Upper lobe of left lung (tissue), 6 donors: ENCODE results near the gene CLCNKA. TPM values are rescaled to one million over a fixed set of nuclear protein-coding genes. Genes with fewer than 3 reads are reported as not detected.

Experiments used
- ATAC-seq, 2 donors: fragments of 200-7000 bp; cut with Tn5 transposase; one replicate each; pipeline ENCODE4 v1.9.1; 2022; ENCODE audit warnings: mild to moderate bottlenecking in 2 of 2, moderate library complexity in 2 of 2; ENCODE audit not compliant: low FRiP score in 2 of 2
- DNase-seq, 2 donors: peaks; one replicate each; pipeline ENCODE4 v3.0.0-alpha.2; 2019 to 2020
- H3K27ac ChIP-seq, 4 donors: fragments of 200-600 bp; sonication (generic); one replicate each; pipeline ENCODE4 v1.5.1; 2016 to 2019
- H3K27me3 ChIP-seq, 4 donors: fragments of 200-600 bp; sonication (generic); one replicate each; pipeline ENCODE4 v1.5.1; 2017 to 2019
- H3K36me3 ChIP-seq, 4 donors: fragments of 200-600 bp; sonication (generic); one replicate each; pipeline ENCODE4 v1.5.1; 2016 to 2019
- H3K4me1 ChIP-seq, 4 donors: fragments of 200-600 bp; sonication (generic); one replicate each; pipeline ENCODE4 v1.5.1; 2018 to 2019
- H3K4me3 ChIP-seq, 4 donors: fragments of 200-600 bp; sonication (generic); one replicate each; pipeline ENCODE4 v1.5.1; 2017 to 2019; ENCODE audit warnings: mild to moderate bottlenecking in 2 of 4, moderate library complexity in 1 of 4
- H3K9me3 ChIP-seq, 4 donors: fragments of 200-600 bp; sonication (generic); one replicate each; pipeline ENCODE4 v1.5.1; 2018 to 2019
- CTCF ChIP-seq, 6 experiments: fragments of 450-650 bp in 4 of 6; fragments of 200-600 bp in 2 of 6; sonication (generic) in 2 of 6; IDR thresholded peaks; one replicate each; pipeline ENCODE4 v1.5.1; 2016 to 2019; ENCODE audit warnings: antibody characterized with exemption in 6 of 6
- EP300 ChIP-seq, 4 donors: sonication (generic); formaldehyde crosslinking; IDR thresholded peaks; one replicate each; pipeline ENCODE4 v1.5.1; 2017; ENCODE audit warnings: antibody characterized with exemption in 4 of 4, control low read depth in 2 of 4
- POLR2A ChIP-seq, 4 donors: fragments of 450-650 bp; IDR thresholded peaks; one replicate each; pipeline ENCODE4 v1.5.1; 2016 to 2017; ENCODE audit warnings: antibody characterized with exemption in 4 of 4, mild to moderate bottlenecking in 2 of 4
- POLR2AphosphoS5 ChIP-seq, 2 donors: sonication (generic); formaldehyde crosslinking; IDR thresholded peaks; one replicate each; pipeline ENCODE4 v1.5.1; 2017; ENCODE audit warnings: antibody characterized with exemption in 2 of 2
- WGBS, 2 donors: methylation state at CpG; one replicate each; pipeline ENCODE4 v1.1.5; 2017 to 2018; 5-methylcytosine and 5-hydroxymethylcytosine counted together
- small RNA-seq, 4 donors: library from RNA; depleted of rRNA; stranded (forward); fragments of <200 nt; gene quantifications; one replicate each; pipeline ENCODE3, GENCODE V24; 2016
- total RNA-seq, 6 donors: library from RNA; depleted of rRNA in 4 of 6; stranded (reverse); fragments of >200 nt in 4 of 6; gene quantifications; one replicate each; pipeline versions ENCODE4 v1.1.0 to v1.2.1, GENCODE V29; 2016 to 2021
- donor health status: DM: no; HTN: no; CAD: no; lungs with moderate emphysema.
- donor health status: DM: no; HTN: yes; CAD: no; lungs with severe emphysema.

Gene CLCNKA
- total RNA-seq, 6 donors from 2014 or later = 0.20 to 0.89 (median 0.49) TPM; not detected in 3

DNA sequence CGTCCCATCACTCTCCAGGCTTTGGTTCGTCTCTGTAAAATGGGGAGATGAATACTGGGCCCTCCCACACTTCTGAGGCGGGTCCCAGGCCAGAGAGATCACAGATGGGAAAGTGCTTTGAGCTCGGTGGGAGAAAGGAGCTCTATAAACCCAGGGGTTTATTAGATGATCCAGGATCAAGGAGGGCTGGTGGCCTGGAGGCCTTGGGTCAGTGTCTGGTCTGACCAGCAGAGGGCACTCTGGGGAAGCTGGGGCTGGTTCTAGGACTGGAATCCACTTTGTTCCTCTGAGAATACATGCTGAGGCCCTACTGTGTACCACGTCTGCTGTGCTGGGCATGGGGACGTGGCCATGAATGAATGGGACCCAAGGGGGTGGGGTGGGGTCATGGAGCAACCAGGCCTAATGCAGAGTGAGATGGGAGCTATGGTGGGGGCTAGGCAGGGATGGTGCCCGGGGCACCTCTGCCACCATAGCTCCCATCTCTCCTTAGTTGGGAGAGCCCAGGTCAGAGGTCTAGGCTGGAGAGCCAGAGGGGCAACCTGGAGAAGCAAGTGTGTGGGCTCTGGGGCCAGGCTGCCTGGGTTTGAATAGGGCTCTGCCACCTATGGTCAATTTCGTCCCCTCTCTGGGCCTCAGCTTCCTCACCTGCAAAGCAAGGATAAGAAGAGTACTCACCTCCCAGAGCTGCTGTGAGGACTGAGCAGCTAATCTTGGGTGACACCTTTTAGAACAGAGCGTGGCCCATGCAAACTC is 60.6 kb downstream of the CLCNKA start:
- H3K4me3 ChIP-seq = no peak overlapping the region
- H3K9me3 ChIP-seq = no peaks in the 10 kb centered on the region
- no peaks in the 10 kb centered on the region for H3K27me3 ChIP-seq
- ATAC-seq (peak; percentile 71 to 74), DNase-seq (peak in 1 of 2 donors; percentile 61)
- H3K36me3 ChIP-seq = no peaks in the 10 kb centered on the region
- H3K27ac ChIP-seq = no peak overlapping the region
- H3K4me1 ChIP-seq = peaks cover 5 to 14% (median 6%) of the 10 kb centered on the region in 4 donors
- no peak for TF ChIP-seq POLR2AphosphoS5 (IDR thresholded peaks at IDR 0.05)
- TF ChIP-seq CTCF (IDR thresholded peaks at IDR 0.05) = peak; percentile 76 to 88 (median 83)
- TF ChIP-seq EP300 (IDR thresholded peaks at IDR 0.05) = no peak
- 62 to 71% methylated on average over 8 to 9 of the region's 9 CpGs for WGBS, 2 donors

DNA sequence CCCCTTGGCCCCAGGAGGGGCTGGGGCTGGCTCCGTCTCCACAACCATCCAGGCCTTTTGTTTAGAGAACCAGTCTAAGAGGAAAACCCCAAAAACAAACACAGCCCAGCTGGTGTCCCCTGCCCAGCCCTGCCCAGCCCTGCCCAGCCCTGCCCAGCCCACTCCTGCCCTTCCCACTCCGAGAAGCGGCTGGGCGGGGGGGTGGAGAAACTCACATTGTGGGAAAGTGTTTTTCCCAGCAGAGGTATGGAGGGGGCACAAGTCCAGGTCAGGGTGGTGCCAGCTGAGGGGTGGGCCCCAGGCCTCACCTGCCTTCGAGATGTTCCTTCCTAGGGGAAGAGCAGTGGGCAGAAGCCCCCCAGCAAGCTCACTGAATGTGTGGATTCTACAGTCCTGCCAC is 61.6 kb downstream of the CLCNKA start:
- TF ChIP-seq POLR2A (IDR thresholded peaks at IDR 0.05) = no peak
- TF ChIP-seq POLR2AphosphoS5 (IDR thresholded peaks at IDR 0.05) = no peak
- TF ChIP-seq EP300 (IDR thresholded peaks at IDR 0.05) = no peak
- no peak for TF ChIP-seq CTCF (IDR thresholded peaks at IDR 0.05)
- H3K9me3 ChIP-seq = no peaks in the 10 kb centered on the region
- 64 to 79% methylated on average over 5 of the region's 5 CpGs for WGBS, 2 donors
- no peak overlapping the region for H3K4me3 ChIP-seq
- DNase-seq = peak in 1 of 2 donors; percentile 39
- H3K27me3 ChIP-seq = no peaks in the 10 kb centered on the region
- no peaks in the 10 kb centered on the region for H3K36me3 ChIP-seq
- H3K4me1 ChIP-seq = peaks cover 6 to 21% (median 8%) of the 10 kb centered on the region in 4 donors
- no peak overlapping the region for H3K27ac ChIP-seq
- ATAC-seq = no peak

Small RNA genes within 50 kb of the gene (small RNA-seq; reads per million reads assigned to genes)
- 0 reads per million in 4 donors for gene AL355994.1
- 0 reads per million in 4 donors for gene AL355994.5

Other genes with a start within 250 kb of the CLCNKA start
- gene UQCRHL, start 214.4 kb upstream of the CLCNKA start, total RNA-seq = 1 to 10 TPM in 5 of 6 donors, under 1 TPM in 1; 0.57 to 2.1 (median 1.1) TPM
- gene SPEN, start 174.3 kb upstream of the CLCNKA start, total RNA-seq = 10 to 100 TPM; 41.5 to 73.3 (median 51.3) TPM
- 10 to 100 TPM; 34.1 to 94.2 (median 42.9) TPM for gene ZBTB17, start 45.9 kb upstream of the CLCNKA start, total RNA-seq
- gene SRARP, start 17.8 kb upstream of the CLCNKA start, total RNA-seq = under 1 TPM in 2 of 6 donors, not detected in 4; 0.07 to 0.67 TPM
- gene HSPB7, start 4.0 kb upstream of the CLCNKA start, total RNA-seq = 1 to 10 TPM; 1.0 to 9.2 (median 3.0) TPM
- gene CLCNKB, start 21.7 kb downstream of the CLCNKA start, total RNA-seq = 1 to 10 TPM in 1 of 6 donors, under 1 TPM in 3, not detected in 2; 0.46 to 9.4 (median 0.53) TPM
- under 1 TPM in 1 of 6 donors, not detected in 5; 0.13 TPM for gene FAM131C, start 51.6 kb downstream of the CLCNKA start, total RNA-seq
- 10 to 100 TPM; 21.0 to 66.3 (median 38.7) TPM for gene EPHA2, start 134.0 kb downstream of the CLCNKA start, total RNA-seq
- 10 to 100 TPM in 4 of 6 donors, 1 to 10 TPM in 2; 3.5 to 70.2 (median 12.6) TPM for gene ARHGEF19, start 190.6 kb downstream of the CLCNKA start, total RNA-seq
- gene CPLANE2, start 215.1 kb downstream of the CLCNKA start, total RNA-seq = 10 to 100 TPM in 2 of 6 donors, 1 to 10 TPM in 4; 3.0 to 11.6 (median 8.0) TPM